Mammary epithelial cell (primary cell): ENCODE results near the gene APEX1.

Experiments
- EZH2 ChIP-seq: IDR thresholded peaks from 2 replicates; pipeline ENCODE4 v1.6.1; 2012; ENCODE audit warnings: low read length, inconsistent platforms, borderline replicate concordance
- TF ChIP-seq, protein P1 (sequence below), 2 donors: IDR thresholded peaks in 1 of 2; conservative IDR thresholded peaks in 1 of 2; 2 replicates each; pipeline ENCODE4 v1.5.1; 2011 to 2012; ENCODE audit warnings: inconsistent platforms in 2 of 2, low read length in 2 of 2, mild to moderate bottlenecking in 2 of 2, control low read depth in 1 of 2, low read depth in 1 of 2; ENCODE audit not compliant: insufficient read depth in 1 of 2; ENCODE audit errors: extremely low read depth in 1 of 2

DNA sequence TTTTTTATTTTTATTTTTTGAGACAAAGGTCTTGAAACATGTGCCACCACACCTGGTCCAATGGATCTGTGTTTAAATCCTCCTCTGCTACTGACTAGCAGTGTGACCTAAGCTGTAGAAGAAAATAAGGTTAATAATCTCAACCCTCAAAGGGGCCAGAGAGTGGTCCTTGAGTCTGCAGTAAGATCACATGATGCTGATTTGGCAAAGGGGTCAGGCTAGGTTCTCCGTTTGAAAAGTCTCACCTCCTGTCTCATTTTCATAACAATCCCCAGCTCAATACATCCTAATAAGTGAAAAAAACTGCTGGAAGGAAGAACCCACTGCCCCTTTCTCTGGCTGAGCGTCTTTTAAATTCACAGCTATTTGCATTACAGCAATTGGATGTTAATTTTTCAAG is 33.8 kb upstream of the APEX1 start:
- no peak for TF ChIP-seq EZH2
- TF ChIP-seq, protein P1, sequence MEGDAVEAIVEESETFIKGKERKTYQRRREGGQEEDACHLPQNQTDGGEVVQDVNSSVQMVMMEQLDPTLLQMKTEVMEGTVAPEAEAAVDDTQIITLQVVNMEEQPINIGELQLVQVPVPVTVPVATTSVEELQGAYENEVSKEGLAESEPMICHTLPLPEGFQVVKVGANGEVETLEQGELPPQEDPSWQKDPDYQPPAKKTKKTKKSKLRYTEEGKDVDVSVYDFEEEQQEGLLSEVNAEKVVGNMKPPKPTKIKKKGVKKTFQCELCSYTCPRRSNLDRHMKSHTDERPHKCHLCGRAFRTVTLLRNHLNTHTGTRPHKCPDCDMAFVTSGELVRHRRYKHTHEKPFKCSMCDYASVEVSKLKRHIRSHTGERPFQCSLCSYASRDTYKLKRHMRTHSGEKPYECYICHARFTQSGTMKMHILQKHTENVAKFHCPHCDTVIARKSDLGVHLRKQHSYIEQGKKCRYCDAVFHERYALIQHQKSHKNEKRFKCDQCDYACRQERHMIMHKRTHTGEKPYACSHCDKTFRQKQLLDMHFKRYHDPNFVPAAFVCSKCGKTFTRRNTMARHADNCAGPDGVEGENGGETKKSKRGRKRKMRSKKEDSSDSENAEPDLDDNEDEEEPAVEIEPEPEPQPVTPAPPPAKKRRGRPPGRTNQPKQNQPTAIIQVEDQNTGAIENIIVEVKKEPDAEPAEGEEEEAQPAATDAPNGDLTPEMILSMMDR (conservative IDR thresholded peaks at IDR 0.05 in 1 of 2, IDR thresholded peaks at IDR 0.05 in 1 of 2; ENCODE audit: extremely low read depth in 1 of 2, insufficient read depth in 1 of 2, low read depth in 1 of 2, low read length in 2 of 2) = no peak
